Endothelial cell of umbilical vein (primary cell): ENCODE data around the gene KLK14. TPM values are rescaled to one million over a fixed set of nuclear protein-coding genes. Genes with fewer than 3 reads are reported as not detected.

Source experiments
- BruUV-seq: library from RNA; stranded (reverse); fragments of 400-500 nt; replicated peaks from 2 replicates; lab custom pipeline; 2021; lab: Mats Ljungman, UMichigan
- CTCF ChIA-PET: fragments of 300-600, 350-600 bp; sonication (Branson Sonifier 250); formaldehyde crosslinking; loops from one replicate; lab custom pipeline; 2021; ENCODE audit warnings: antibody characterized with exemption, inconsistent platforms; lab: Charles Lee
- POLR2A ChIA-PET: fragments of 300-600, 350-600 bp; sonication (Branson Sonifier 250); formaldehyde crosslinking; loops from one replicate; lab custom pipeline; 2021; ENCODE audit warnings: antibody characterized with exemption, inconsistent platforms; lab: Charles Lee
- DNase-seq: peaks from one replicate; pipeline ENCODE4 v3.0.0-alpha.2; 2011; ENCODE audit warnings: low read depth, low spot score
- FAIRE-seq: peaks from 2 replicates; lab custom pipeline; 2011; peaks lifted over from hg19 to GRCh38; lab: Jason Lieb, UNC
- H2AFZ ChIP-seq: 2 replicates; pipeline ENCODE4 v1.6.0; 2012; ENCODE audit warnings: low read depth, low read length, control low read depth, inconsistent platforms
- H3K27ac ChIP-seq: 2 replicates; pipeline ENCODE4 v1.5.1; 2011; ENCODE audit warnings: low read depth, mild to moderate bottlenecking, control low read depth, low read length, moderate library complexity; ENCODE audit not compliant: insufficient read depth
- H3K27me3 ChIP-seq, 2 experiments: 2 replicates each; pipeline versions ENCODE4 v1.6.0 to v1.6.1; 2011; ENCODE audit warnings: low read length in 2 of 2, mixed read lengths in 1 of 2; ENCODE audit not compliant: control insufficient read depth in 2 of 2, insufficient read depth in 2 of 2
- H3K36me3 ChIP-seq, 2 experiments: 2 replicates in 1 of 2; 3 replicates in 1 of 2; pipeline ENCODE4 v1.5.1; 2011; ENCODE audit warnings: low read length in 2 of 2, mild to moderate bottlenecking in 1 of 2, moderate library complexity in 1 of 2; ENCODE audit not compliant: control insufficient read depth in 2 of 2, insufficient read depth in 2 of 2; ENCODE audit errors: extremely low read depth in 1 of 2
- H3K4me1 ChIP-seq: 3 replicates; pipeline ENCODE4 v1.5.1; 2011; ENCODE audit warnings: mild to moderate bottlenecking, low read length; ENCODE audit not compliant: control insufficient read depth, insufficient read depth; ENCODE audit errors: extremely low read depth
- H3K4me2 ChIP-seq: 2 replicates; pipeline ENCODE4 v1.6.1; 2011; ENCODE audit warnings: low read length, control low read depth, mixed read lengths; ENCODE audit not compliant: insufficient read depth
- H3K4me3 ChIP-seq, 3 experiments: fragments of 200-600 bp in 1 of 3; sonication (generic), shearing (Covaris generic) in 1 of 3; replicated peaks in 1 of 3; 2 replicates each; pipeline ENCODE4 v1.5.1; 2011 to 2016; ENCODE audit warnings: control low read depth in 3 of 3, low read length in 3 of 3, mild to moderate bottlenecking in 2 of 3, inconsistent platforms in 1 of 3, low read depth in 1 of 3, moderate library complexity in 1 of 3; ENCODE audit not compliant: insufficient read depth in 1 of 3
- H3K79me2 ChIP-seq: 2 replicates; pipeline ENCODE4 v1.6.0; 2012; ENCODE audit warnings: low read length, inconsistent platforms; ENCODE audit not compliant: control insufficient read depth, insufficient read depth
- H3K9ac ChIP-seq: replicated peaks from 2 replicates; pipeline ENCODE3; 2011; ENCODE audit warnings: low read length, control low read depth; ENCODE audit not compliant: insufficient read depth; ENCODE audit errors: extremely low read depth
- H3K9me1 ChIP-seq: replicated peaks from 3 replicates; pipeline ENCODE4 v1.6.0; 2011; ENCODE audit warnings: mild to moderate bottlenecking, low read length; ENCODE audit not compliant: control insufficient read depth, insufficient read depth; ENCODE audit errors: extremely low read depth
- H3K9me3 ChIP-seq: replicated peaks from 2 replicates; pipeline ENCODE4 v1.5.1; 2012; ENCODE audit warnings: low read length, inconsistent platforms; ENCODE audit not compliant: control insufficient read depth, insufficient read depth
- H4K20me1 ChIP-seq: replicated peaks from 2 replicates; pipeline ENCODE3; 2011; ENCODE audit warnings: mild to moderate bottlenecking, low read length; ENCODE audit not compliant: control insufficient read depth, insufficient read depth; ENCODE audit errors: extremely low read depth
- CTCF ChIP-seq, 2 donors: IDR thresholded peaks; 1 replicate in 1 of 2; 2 replicates in 1 of 2; pipeline ENCODE4 v1.5.1; 2011; ENCODE audit warnings: low read length in 2 of 2, mild to moderate bottlenecking in 2 of 2, moderate library complexity in 2 of 2, control low read depth in 1 of 2, inconsistent platforms in 1 of 2, low read depth in 1 of 2; ENCODE audit not compliant: insufficient read depth in 1 of 2; ENCODE audit errors: extremely low read depth in 1 of 2
- EZH2 ChIP-seq: IDR thresholded peaks from 2 replicates; pipeline ENCODE4 v1.6.1; 2012; ENCODE audit warnings: borderline replicate concordance, low read depth, mild to moderate bottlenecking, moderate library complexity, low read length, inconsistent platforms; ENCODE audit not compliant: severe bottlenecking
- FOS ChIP-seq: IDR thresholded peaks from 2 replicates; pipeline ENCODE4 v1.6.1; 2011; ENCODE audit warnings: mild to moderate bottlenecking, low read length, moderate library complexity, borderline replicate concordance; ENCODE audit not compliant: insufficient read depth
- GATA2 ChIP-seq: IDR thresholded peaks from 2 replicates; pipeline ENCODE4 v1.7.0; 2011; ENCODE audit warnings: low read depth, mild to moderate bottlenecking, moderate library complexity, mixed read lengths, low read length; ENCODE audit not compliant: insufficient read length, insufficient read depth
- JUN ChIP-seq: IDR thresholded peaks from 2 replicates; pipeline ENCODE4 v1.6.1; 2011; ENCODE audit warnings: borderline replicate concordance, low read depth; ENCODE audit not compliant: insufficient read length, insufficient read depth
- MAX ChIP-seq: IDR thresholded peaks from 2 replicates; pipeline ENCODE4 v1.6.1; 2011; ENCODE audit not compliant: insufficient read depth, insufficient read length
- MYC ChIP-seq: IDR thresholded peaks from one replicate; pipeline ENCODE4 v1.6.1; 2011; ENCODE audit warnings: mild to moderate bottlenecking, low read depth, low read length
- POLR2A ChIP-seq: IDR thresholded peaks from 2 replicates; pipeline ENCODE4 v1.6.1; 2012; ENCODE audit warnings: low read depth, mild to moderate bottlenecking, control low read depth, low read length
- POLR2AphosphoS5 ChIP-seq: IDR thresholded peaks from 2 replicates; pipeline ENCODE4 v1.6.1; 2012; ENCODE audit warnings: low read depth, mild to moderate bottlenecking, control low read depth, low read length, moderate library complexity; ENCODE audit not compliant: insufficient read depth
- dilution Hi-C: fragments of 300-500 bp; cut with MboI; formaldehyde crosslinking; loops from one replicate; pipeline ENCODE4 v1.15.0; 2019; ENCODE audit warnings: low sequenced_read_pairs; ENCODE audit not compliant: extremely low pct_ligation_motif_present
- intact Hi-C: fragments of 100-400 bp; cut with micrococcal nuclease; formaldehyde crosslinking; loops from one replicate; pipeline ENCODE4 v1.10.0; 2022
- polyA plus RNA-seq, 4 experiments: library from polyadenylated mRNA; depleted of rRNA in 3 of 4; stranded (reverse) in 3 of 4; unstranded in 1 of 4; fragments of >200 nt; gene quantifications; 2 replicates each; pipeline versions ENCODE4 v1.2.1 to v1.2.3, GENCODE V29; 2011 to 2012; ENCODE audit warnings: missing spikeins in 1 of 4
- total RNA-seq: library from RNA; stranded (reverse); gene quantifications from 2 replicates; pipeline ENCODE4 v1.2.3, GENCODE V29; 2021

KLK14 gene
- total and polyA plus RNA-seq, 2 donors (not counting 3 experiments of a cell fraction or from before 2014, with no cell fraction given): 0.12 TPM; not detected in 1

DNA sequence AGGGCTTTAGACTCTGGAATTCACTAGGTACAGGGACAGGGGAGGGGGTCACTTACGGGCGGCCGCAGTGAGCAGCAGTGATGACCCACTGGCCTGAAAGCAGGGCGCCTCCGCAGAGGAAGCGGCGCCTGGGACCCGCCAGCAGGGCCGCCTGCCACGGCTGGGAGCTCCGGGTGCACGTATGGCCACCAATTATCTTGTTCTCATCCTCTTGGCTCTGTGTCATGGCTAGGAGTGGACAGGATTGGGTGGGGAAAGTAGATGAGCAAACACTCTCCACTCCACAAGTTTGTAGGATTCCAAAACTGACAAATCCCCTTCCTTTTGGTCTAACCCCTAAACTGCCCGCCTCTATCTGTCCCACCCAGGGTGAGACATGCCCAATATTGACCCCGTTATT is 1.2 kb downstream of the KLK14 start:
- CTCF ChIA-PET: interaction anchor here (0.7 to 1.2 kb wide), 2 partner anchors 14 to 64 kb away, joined by 3 to 4 read pairs; no protein-coding TSS in a partner anchor
- no TSS peak for BruUV-seq

More for the DNA sequence above, 1.2 kb downstream of the KLK14 start:
- Histone ChIP-seq H3K4me1 (no peaks in the 10 kb centered on the region), H3K27me3 (no peaks in the 10 kb centered on the region), H3K36me3 (no peaks in the 10 kb centered on the region), H3K9me3 (no peaks in the 10 kb centered on the region), H3K79me2 (no peaks in the 10 kb centered on the region), H4K20me1 (no peaks in the 10 kb centered on the region), H2AFZ (no peak overlapping the region), H3K4me2 (no peak overlapping the region), H3K27ac (no peak overlapping the region), H3K9me1 (no peaks in the 10 kb centered on the region), H3K9ac (no peak overlapping the region), H3K4me3 (no peak overlapping the region)
- POLR2A ChIA-PET: no interaction called here
- dilution Hi-C loops (no loop called here), intact Hi-C loops (no loop called here)
- FAIRE-seq (no peak), DNase-seq (no peak)
- no peak for TF ChIP-seq FOS
- TF ChIP-seq POLR2AphosphoS5: no peak
- TF ChIP-seq JUN: no peak
- TF ChIP-seq GATA2: no peak
- TF ChIP-seq EZH2: no peak
- no peak for TF ChIP-seq POLR2A
- no peak for TF ChIP-seq MAX
- no peak for TF ChIP-seq CTCF (IDR thresholded peaks at IDR 0.05; ENCODE audit: extremely low read depth in 1 of 2, insufficient read depth in 1 of 2, low read depth in 1 of 2, low read length in 2 of 2)
- no peak for TF ChIP-seq MYC
